ENCODE results near the gene SHOC2.

Gene SHOC2

DNA sequence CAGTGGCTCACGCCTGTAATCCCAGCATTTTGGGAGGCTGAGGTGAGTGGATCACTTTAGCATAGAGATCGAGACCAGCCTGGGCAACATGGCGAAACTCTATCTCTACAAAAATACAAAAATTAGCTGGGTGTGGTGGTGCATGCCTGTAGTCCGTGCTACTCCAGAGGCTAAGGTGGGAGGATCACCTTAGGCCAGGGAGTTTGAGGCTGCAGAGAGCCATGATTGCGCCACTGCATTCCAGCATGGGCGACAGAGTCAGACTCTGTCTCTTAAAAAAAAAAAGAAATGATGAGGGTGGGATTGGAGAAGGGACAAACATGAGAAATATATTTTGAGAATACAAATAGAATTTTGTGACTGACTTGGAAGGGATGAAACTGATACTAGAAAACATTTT lies 76.9 kb downstream of the SHOC2 start:
- no peak for FAIRE-seq
- TF ChIP-seq, protein P1, sequence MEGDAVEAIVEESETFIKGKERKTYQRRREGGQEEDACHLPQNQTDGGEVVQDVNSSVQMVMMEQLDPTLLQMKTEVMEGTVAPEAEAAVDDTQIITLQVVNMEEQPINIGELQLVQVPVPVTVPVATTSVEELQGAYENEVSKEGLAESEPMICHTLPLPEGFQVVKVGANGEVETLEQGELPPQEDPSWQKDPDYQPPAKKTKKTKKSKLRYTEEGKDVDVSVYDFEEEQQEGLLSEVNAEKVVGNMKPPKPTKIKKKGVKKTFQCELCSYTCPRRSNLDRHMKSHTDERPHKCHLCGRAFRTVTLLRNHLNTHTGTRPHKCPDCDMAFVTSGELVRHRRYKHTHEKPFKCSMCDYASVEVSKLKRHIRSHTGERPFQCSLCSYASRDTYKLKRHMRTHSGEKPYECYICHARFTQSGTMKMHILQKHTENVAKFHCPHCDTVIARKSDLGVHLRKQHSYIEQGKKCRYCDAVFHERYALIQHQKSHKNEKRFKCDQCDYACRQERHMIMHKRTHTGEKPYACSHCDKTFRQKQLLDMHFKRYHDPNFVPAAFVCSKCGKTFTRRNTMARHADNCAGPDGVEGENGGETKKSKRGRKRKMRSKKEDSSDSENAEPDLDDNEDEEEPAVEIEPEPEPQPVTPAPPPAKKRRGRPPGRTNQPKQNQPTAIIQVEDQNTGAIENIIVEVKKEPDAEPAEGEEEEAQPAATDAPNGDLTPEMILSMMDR (IDR thresholded peaks at IDR 0.05; ENCODE audit: insufficient read depth, missing control alignments), result no peak
- no peak for DNase-seq (ENCODE audit: insufficient read length, low spot score)

DNA sequence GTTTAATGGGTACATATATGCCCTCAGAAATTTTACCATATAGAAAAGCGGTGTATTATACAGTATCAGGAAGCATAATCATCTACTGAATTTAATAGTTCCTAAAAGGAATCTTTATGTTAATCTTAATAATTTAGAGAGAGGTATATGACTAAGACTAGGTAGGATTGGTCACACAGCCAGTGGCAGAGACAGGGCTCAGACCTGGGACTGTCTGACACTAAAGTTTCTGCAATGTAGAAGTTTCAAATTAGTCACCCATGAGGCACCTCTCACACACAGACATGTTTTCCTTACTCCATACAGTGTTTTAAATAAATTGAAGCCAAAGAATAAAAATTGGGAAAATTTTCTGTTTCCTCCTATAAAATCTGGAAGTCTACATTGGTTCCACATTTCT lies 84.6 kb downstream of the SHOC2 start:
- no peak for FAIRE-seq
- no peak for DNase-seq (ENCODE audit: insufficient read length, low spot score)
- TF ChIP-seq, protein P1 (IDR thresholded peaks at IDR 0.05; ENCODE audit: insufficient read depth, missing control alignments), result no peak

DNA sequence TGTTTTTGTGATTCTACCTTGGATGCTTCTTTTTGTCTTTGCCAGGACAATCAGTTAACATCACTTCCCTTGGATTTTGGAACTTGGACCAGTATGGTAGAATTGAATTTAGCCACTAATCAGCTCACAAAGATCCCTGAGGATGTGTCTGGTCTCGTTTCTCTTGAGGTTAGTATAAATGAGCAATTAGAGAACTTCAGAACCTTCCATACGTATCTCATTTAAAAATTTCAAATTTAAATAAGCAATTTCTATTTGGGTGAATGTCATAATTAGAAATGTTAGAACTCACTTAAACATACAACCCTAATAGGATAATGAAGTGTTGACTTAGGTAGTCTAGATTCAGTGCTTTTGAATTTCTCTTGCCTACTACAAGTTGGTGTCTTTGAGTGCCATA lies 88.1 kb downstream of the SHOC2 start:
- no peak for DNase-seq (ENCODE audit: insufficient read length, low spot score)
- no peak for FAIRE-seq

DNA sequence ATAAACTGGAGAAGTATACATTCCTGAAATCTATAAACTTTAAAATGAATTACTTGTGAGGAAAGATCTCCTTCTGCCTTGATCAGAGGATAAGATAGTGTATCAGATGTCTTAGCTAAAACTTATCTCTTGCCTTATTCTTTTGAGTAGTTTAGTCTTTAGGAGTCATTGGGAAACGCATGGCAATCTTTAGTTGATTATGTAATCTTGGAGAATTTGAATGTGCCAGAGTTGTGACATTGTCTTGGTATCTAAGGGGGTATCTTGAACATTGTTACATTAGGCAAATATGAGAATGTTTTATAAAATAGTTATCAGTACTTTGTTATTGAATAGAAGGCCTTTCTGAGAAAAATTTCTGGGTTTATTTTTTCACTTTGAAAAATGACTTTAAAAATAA lies 95.8 kb downstream of the SHOC2 start:
- no peak for DNase-seq (ENCODE audit: insufficient read length, low spot score)
- no peak for FAIRE-seq
- TF ChIP-seq, protein P1 (IDR thresholded peaks at IDR 0.05; ENCODE audit: insufficient read depth, missing control alignments), result no peak

More for the DNA sequence above, 88.1 kb downstream of the SHOC2 start:
- TF ChIP-seq, protein P1 (IDR thresholded peaks at IDR 0.05; ENCODE audit: insufficient read depth, missing control alignments), result no peak

DNA sequence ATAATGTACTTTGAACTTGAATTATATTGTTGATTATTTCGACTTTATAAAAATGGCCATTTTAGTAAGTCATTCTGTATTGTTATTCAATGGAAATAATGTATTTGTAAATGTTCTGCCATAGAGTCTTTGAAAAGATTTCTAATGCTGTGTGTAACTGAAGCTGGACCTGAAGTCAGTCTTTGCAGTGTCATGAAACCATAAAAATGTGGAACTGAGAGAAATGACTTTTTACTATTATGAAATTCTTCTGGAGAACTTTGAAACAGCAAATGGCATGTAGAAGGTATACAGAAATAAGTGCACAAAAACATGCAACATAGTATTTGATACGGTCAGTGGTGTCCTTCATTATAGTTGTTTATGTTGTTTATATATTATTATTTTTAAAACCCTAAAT lies 97.7 kb downstream of the SHOC2 start:
- TF ChIP-seq, protein P1 (IDR thresholded peaks at IDR 0.05; ENCODE audit: insufficient read depth, missing control alignments), result no peak
- DNase-seq (ENCODE audit: insufficient read length, low spot score) (no peak), FAIRE-seq (no peak)

DNA sequence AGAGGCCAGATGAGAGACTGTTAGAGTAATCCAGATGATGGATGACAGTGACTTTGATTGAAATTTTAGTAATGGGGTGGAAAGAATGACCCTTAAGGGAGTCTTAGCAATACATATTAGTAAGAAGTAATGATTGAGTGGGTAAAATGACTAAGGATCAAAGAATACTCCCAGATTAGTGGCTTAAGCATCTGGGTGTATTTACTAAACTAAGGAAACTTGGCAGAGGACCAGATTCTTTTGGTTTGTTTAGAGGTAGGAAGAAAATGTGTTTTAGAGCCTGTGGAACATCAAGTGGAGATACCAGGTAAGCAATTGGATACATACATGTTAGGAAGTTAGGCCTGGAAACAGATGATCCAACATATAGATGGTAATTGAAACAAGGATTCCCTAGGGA lies 98.6 kb downstream of the SHOC2 start:
- no peak for FAIRE-seq

DNA sequence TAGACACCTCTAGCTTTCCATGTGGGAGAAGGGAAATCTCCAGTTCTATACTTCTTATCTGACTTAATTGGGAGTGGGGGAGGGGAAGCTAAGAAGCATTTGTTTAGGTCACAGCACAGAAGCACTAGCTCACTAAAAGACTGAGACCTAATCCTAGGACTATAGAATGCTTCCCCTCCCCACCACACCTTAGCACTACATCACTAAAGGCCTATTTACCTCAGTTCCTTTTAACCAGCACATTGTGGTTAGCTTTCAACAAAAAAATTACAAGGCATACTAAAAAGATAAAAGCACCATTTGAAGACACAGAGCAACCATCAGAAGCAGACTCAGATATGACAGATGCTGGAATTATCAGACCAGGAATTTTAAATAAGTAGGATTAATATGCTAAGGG lies 103.7 kb downstream of the SHOC2 start:
- no peak for FAIRE-seq

More for the DNA sequence above, 98.6 kb downstream of the SHOC2 start:
- DNase-seq (ENCODE audit: insufficient read length, low spot score), result no peak
- TF ChIP-seq, protein P1 (IDR thresholded peaks at IDR 0.05; ENCODE audit: insufficient read depth, missing control alignments), result no peak

More for the DNA sequence above, 103.7 kb downstream of the SHOC2 start:
- no peak for DNase-seq (ENCODE audit: insufficient read length, low spot score)
- TF ChIP-seq, protein P1 (IDR thresholded peaks at IDR 0.05; ENCODE audit: insufficient read depth, missing control alignments), result no peak

All from D721Med (cell line).